Embryonic facial prominence (tissue), 1 donor: ENCODE measurements around the gene CR1L.
"Not testable (repeated sequence)": the region's sequence is repeated elsewhere in the genome, so short reads cannot be mapped to it uniquely, and the experiment has no call there.

Experiments used
- DNase-seq: peaks from one replicate; pipeline ENCODE4 v3.0.0-alpha.2; 2016; ENCODE audit errors: extremely low spot score

Gene CR1L

DNA sequence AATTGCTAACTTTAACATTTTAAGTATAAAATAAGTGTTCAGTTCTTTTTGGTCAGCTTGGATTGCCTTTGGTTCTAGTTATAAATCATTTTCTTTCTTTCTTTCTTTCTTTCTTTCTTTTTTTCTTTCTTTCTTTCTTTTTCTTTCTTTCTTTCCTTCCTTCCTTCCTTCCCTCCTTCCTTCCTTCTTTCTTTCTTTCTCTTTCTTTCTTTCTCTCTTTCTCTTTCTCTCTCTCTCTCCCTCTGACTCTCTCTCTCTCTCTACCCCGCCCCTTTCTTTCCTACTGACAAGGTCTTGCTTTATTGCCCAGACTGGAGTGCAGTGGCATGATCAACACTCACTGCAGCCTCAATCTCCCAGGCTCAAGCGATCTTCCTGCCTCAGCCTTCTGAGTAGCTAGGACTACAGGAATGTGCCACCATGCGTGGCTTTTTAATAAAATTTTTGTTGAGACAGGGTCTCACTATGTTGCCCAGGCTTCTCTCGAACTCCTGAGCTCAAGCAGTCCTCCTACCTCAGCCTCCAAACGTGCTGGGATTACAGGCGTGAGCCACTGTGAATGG, 38.0 kb downstream of the CR1L start:
- not testable (repeated sequence) for DNase-seq

DNA sequence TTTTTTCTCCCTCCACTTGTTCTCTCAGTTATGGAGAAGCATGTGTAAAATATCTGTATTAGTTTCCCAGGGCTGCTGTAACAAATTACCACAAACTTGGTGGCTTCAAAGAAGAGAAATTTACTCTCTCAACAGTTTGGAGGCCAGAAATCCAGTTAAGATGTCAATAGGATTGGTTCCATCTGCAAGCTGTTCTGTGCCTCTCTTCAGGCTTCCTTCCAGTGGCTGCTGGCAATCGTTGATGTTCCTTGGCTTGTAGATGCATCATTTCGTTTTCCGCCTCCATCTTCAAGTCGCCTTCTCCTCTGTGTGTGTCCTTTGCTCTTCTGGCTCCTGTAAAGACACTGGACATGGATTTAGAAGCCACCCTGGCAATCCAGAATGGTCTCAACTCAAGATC, 45.6 kb downstream of the CR1L start:
- DNase-seq = not testable (repeated sequence)

DNA sequence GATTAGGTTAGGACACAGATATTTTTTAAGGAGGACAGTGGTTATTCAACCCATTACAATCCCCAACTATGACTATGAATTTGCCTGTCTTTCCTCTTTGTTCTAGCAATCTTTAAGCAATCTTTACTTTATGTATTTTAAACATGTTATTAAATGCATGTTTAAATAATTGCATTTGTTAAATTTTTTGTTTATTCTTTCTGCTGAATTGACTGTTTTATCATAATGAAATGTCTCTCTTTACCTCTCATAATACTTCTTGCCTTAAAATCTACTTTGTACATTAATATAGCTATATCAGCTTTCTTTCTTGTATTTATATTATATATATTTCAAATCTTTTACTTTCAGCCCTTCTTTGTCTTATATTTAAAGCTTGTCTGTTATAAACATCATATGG, 46.1 kb downstream of the CR1L start:
- no peak for DNase-seq

DNA sequence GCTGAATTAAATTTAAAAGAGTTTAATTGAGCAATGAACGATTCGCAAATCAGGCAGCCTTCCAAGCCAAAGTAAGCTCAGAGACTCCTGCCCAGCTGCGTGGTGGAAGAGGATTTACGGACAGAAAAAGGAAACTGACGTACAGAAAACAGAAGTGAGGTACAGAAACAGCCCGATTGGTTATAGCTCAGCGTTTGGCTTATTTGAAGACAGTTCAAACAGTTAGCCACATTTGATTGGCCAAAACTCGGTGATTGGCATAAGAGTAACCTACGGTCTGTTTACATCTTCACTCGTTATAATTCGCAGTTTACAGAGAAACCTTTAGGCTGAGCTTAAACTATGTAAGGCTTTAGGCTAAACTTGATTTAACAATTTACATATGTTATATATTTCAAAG, 46.9 kb downstream of the CR1L start:
- no peak for DNase-seq

DNA sequence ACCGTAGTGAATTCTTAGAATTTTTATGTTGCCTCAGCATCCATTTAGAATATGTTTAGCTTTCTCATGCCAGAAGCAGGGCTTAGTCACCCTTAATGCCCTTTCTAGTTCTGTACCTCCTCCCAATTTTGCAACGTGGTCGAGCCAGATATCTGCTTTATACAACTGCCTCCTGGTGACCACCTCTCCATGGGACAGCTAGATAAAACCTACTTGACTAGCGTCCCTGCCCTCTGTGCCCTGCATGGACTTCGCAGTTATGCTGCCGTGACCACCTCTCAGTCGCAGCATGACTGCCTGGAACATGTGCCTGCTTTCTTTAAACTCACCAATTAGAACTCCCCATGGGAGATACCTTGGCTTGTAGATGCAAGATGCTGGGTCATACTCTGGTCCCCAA, 47.4 kb downstream of the CR1L start:
- DNase-seq = not testable (repeated sequence)

DNA sequence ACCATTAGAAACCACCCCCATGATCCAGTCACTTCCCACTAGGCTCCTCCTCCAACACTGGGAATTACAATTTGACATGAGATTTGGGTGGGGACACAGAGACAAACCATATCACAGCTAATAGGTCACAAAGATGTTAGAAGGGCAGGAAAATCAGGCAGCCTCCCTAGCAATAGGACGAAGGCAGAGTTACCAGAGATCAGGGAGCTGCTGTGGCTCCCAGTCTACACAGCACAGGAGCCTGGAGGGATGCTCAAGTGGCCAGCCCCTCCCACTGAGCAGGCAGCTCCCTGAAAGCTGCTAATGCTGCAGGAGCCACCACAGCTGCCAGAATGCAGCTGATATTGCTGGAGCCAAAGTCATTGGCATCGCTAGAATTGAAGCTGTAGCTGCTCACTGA, 51.0 kb downstream of the CR1L start:
- no peak for DNase-seq

DNA sequence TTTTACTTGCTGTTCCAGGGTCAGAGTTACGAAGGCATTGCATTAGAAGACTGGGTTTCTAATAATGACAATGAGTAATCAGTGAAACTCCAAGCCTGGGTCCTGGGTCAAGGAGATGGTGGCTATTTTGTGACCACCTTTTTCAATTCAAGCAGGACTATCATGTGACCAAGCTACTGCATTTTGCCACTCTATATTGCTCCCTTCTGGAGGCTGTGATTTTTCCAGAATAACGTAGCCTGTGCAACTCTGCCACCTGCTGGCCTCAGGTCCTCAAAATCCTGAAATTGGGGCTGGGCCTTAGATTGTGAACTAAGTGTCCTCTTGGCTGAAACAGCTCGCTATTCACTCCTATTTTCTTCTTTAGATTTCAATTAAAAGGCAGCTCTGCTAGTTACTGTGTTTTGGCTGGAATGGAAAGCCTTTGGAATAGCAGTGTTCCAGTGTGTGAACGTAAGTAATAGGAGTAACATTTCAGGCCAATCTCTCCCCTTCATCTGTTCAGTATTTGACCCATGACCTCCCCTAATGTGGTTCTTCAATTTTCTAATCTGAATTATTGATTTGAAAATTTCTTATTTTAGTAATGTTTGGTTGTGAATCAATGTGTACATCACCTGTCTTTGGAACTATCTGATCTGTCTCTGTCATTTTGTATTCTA, 54.0 kb downstream of the CR1L start:
- no peak for DNase-seq

DNA sequence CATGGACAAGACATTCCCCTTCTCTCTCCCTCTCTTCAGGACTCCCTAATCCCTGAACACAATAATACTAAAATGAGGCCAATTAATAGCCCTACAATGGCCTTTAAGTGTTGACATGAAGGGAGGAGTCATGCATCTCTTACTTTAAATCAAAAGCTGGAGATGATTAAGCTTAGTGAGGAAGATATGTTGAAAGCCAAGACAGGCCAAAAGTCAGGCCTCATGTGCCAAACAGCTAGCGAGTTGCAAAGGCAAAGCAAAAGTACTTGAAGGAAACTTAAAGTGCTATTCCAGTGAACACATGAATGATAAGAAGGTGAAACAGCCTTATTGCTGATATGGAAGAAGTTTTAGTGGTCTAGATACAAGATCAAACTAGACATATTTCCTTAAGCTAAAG, 57.4 kb downstream of the CR1L start:
- no peak for DNase-seq

DNA sequence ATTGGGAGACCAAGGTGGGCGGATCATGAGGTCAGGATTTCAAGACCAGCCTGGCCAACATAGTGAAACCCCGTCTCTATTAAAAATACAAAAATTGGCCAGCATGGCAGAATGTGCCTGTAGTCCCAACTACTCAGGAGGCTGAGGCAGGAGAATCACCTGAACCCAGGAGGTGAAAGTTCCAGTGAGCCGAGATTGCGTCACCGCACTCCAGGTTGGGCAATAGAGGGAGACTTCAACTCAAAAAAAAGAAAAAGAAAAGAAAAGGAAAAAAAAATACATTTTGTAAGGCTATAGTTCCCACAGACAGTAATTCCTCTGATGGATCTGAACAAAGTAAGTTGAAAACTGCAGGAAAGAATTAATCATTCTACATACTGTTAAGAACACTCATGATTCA, 58.8 kb downstream of the CR1L start:
- DNase-seq = no peak

DNA sequence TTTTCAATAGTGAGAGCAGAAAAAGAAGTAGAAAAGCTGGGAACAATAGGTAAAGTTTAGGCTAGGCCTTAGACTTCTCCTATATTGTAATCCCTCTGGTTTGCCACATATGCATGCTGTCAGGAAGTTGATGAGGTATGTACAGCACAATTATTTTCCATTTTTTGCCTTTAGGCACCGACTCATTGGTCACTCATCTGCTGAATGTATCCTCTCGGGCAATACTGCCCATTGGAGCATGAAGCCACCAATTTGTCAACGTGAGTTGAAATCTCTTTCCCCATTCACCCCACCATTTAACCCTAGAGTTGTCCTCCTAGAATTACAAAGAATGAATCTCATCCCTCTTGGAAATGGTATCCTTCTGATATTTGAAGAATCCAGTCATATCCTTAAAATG, 63.1 kb downstream of the CR1L start:
- not testable (repeated sequence) for DNase-seq

DNA sequence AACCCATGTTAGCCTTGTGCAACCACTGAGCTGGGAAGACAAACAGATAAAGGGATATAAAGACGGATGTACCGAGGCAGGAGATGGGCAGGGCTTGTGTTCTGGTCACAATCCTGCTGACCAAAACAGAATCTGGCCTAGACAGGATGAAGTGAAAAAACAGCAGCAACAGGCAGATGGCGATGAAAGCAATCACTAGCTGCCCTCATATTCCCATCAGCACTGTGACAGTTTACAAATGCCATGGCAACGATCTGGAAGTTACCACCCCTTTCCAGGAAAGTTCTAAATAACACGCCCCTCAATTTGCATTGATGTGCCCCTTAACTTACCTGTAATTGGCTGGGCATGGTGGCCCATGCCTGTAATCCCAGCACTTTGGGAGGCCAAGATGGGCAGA, 66.4 kb downstream of the CR1L start:
- no peak for DNase-seq

DNA sequence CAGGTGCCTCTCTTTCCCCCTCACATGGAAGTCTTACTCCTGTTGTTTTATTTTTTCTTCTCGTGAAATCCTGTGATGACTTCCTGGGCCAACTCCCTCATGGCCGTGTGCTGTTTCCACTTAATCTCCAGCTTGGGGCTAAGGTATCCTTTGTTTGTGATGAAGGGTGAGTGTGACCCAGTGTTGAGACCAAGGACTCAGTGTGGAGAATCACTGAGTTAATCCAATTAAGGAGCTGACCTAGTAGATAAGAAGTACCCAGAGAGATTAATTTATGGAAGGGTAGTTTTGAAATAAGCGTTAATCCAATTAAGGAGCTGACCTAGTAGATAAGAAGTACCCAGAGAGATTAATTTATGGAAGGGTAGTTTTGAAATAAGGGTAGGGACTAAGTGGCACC, 67.8 kb downstream of the CR1L start:
- not testable (repeated sequence) for DNase-seq

DNA sequence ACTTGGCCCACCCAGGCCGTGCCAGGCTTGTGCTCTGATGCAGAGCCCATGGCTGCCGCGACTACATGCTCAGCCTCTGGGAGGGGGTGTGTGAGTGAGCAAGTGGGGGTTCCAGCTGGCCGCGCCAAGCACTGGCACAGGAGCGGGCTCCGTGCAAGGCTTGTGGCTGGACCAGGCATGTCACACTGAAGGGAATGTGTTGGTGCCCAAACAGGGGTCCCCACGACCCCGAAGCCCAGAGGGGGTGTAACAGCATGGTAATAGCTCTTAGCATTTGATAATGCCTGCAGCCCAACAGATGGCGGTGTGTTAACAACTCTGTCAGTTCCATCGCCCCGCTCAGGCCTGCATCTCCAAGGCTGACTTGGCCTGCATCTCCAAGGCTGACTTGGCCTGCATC, 68.6 kb downstream of the CR1L start:
- DNase-seq = no peak

DNA sequence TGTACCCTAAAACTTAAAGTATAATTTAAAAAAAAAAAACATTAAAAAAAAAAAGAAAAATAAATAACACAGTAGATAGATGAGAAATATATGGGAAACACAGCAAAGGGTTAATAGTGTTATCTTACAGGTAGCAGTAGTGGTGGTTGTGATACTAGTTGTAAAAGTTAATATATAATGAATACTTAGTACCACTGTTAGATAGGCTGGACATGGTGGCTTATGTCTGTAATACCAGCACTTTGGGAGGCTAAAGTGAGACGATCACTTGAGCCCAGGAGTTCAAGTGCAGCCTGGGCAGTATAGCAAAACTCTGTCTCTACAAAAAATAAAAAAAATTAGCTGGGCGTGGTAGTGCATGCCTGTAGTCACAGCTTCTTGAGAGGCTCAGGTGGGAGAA, 74.3 kb downstream of the CR1L start:
- DNase-seq = no peak

DNA sequence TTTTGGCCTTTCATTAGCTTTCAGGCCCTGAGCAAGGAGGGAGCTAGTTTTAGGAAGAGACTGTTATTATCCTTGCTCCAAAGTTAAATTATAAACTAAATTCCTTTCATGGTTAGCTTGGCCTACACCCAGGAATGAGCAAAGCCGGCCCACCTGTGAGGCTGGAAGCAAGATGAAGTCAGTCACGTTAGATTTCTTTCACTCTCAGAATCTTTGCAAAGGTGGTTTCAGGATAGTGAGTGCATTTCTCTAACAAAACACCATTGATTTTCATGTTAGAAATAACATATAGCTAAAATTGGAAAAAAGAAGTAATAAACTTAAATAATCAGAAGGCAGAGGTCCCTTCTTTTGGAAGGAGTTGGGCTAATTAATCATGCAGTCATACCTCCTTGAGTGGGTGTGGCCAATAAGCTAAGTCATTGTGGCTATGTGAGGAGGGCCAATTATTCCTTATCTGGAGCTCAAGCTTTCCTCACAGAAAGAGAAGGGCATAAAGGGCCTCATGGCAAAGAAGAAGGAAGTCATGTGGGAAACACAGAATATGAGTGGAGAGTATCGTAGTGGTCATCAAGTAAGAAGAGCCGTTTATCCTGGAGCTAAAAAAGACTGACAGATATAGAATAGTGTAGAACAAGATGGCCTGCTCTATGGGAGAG, 83.4 kb downstream of the CR1L start:
- DNase-seq = not testable (repeated sequence)

DNA sequence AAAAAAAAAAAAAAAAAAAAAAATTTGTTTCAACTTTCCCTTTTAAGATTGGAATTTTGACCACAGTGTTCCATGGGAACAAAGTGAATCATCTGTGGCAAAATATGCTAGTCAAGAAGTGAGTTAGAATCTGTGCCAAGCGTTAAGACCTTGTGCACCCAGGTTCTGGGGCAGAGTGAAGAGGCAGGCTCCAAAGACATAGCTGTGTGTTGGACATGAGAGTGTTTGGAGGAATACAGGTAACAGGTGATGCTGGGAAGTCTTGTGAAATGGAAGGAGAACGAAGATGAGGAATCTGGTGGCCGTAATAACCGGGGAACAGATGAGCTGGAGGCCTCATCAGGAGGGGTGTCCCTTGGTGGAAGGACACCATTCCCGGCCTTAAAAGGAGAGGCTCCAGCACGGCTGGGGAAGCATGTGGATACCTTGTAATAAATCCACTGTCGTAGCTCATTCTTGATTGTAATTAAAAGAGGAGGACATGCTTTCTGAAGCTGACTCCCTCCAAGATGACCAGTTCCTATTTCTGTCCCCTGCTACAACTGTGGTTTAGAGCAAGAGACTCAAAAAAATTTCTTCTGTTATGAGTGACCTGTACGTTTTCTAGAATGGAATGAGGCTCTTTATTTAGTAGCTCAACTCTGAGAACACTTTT, 92.7 kb downstream of the CR1L start:
- not testable (repeated sequence) for DNase-seq

DNA sequence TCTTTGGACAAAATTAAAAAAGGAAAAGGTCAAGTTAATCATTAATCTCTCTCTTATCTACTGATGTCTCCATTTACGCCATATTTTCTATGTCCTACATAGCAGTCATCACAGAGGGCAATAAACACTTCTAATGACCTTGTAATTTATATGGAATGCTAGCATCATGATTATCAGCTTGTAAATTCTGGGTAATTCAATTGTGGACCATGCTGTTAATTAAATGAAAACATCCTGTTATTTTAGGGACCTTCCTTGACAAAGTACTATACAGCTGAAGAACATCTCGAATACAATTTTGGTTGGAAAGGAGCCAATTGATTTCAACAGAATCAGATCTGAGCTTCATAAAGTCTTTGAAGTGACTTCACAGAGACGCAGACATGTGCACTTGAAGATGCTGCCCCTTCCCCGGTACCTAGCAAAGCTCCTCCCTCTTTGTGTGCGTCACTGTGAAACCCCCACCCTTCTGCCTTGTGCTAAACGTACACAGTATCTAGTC, 93.3 kb downstream of the CR1L start:
- DNase-seq = not testable (repeated sequence)

DNA sequence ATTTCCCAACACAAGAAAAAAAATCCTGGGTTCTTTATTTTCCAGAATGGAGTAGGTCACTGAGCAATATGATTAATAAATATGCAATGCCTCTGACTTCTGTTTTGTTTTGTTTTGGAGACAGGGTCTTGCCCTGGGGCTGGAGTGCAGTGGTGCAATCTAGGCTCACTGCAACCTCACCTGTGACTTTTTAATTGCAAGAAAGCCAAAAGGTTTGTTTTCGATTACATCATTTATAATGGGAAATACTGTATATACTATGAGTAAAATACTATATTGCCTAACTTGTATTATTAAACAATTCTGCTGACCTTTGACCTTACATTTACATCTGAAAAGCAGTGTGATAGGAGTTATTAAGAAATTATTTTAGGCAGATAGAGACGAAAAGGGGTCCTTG, 95.3 kb downstream of the CR1L start:
- no peak for DNase-seq

DNA sequence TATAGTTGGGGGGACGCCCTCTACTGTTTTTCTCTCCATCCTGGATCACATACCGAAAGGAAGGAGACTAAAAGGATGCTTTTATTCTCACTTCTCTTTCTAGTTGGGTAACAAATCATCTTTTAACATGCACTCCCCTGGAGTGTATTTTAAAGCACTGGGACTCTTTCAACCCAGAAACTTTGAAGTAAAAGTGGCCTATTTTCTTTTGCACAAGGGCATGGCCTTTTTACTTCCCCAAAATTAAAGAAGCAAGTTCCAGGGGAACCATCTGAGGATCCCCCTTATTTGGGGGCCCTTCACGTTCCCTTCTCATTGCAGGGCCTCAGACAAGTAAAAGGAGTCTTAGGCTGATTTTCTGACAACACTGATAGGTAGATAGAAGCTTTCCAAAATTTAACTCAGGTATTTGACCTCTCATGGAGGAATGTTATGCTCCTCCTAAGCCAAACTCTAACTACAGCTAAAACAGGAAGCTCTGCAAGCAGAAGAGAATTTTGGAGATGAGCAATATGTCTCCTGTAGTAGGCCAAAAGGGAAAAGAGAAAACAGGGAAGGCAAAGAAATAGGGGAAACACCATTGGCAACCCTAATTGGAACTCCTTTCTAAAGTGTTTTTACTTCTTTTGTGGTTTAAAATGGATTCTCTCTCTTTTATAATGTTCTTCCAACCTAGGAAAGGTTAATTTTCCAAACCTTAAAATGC, 98.1 kb downstream of the CR1L start:
- no peak for DNase-seq

DNA sequence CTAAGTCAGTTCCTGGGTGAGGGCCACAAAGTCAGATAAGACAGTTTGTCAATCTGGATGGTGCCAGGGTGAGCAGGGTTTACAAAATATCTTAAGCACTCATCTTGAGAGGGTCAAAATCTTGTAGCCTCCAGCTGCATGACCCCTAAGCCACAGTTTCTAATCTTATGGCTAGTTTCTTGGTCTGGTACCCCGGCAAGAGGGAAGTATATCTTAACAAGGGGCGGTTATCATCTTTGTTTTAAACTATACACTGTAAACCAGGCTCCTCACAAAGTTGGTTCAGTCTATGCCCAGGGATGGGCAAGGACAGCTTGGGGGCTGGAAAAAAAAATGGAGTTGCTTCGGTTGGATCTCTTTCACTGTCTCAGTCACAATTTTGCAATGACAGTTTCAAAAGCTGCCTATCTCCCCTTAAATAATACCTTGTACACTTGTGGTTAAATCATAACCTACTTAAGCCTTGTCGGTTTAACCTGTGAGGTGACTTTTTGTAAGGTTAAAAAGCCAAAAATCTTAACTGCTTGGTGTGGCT, 99.1 kb downstream of the CR1L start:
- no peak for DNase-seq

DNA sequence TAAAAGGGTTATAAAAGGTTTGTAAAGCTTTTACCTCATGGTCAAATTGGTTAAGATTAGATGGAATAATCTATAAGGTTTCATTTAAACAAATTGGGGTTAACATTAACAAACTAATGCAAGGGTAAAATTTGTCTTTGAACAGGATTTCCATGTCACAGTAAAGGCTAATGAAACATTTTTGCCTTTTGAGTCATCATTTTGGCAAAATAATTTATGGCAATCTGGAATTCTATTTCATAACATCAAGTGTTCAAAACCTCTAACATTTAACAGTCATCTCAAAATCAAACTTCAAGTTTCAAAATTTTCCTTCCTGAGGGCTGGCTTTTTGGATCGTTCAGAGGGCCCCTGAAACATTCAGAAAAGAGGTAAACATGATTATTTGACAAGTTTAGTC, 100.4 kb downstream of the CR1L start:
- no peak for DNase-seq
